PC-3 (cell line): ENCODE data around the gene NOM1. TPM values are rescaled to one million over a fixed set of nuclear protein-coding genes. Genes with fewer than 3 reads are reported as not detected.

Experiments
- ATAC-seq: fragments of 200-7000 bp; cut with Tn5 transposase; 2 replicates; pipeline ENCODE4 v1.9.1; 2020; ENCODE audit warnings: mild to moderate bottlenecking, moderate library complexity
- BruUV-seq: library from RNA; stranded (reverse); fragments of 400-500 nt; replicated peaks from 2 replicates; lab custom pipeline; 2021; lab: Mats Ljungman, UMichigan
- CTCF ChIA-PET: fragments of 300-600 bp; sonication (Branson Sonifier 250); formaldehyde crosslinking; loops from one replicate; lab custom pipeline; 2022; ENCODE audit warnings: antibody characterized with exemption; lab: Charles Lee
- POLR2A ChIA-PET: fragments of 300-600 bp; sonication (Branson Sonifier 250); formaldehyde crosslinking; loops from one replicate; lab custom pipeline; 2022; ENCODE audit warnings: antibody characterized with exemption; ENCODE audit not compliant: unreplicated experiment; lab: Charles Lee
- DNase-seq: peaks from one replicate; pipeline ENCODE4 v3.0.0-alpha.2; 2015
- H2AFZ ChIP-seq: fragments of 300-600 bp; sonication (generic); 2 replicates; pipeline ENCODE4 v1.6.0; 2016; ENCODE audit warnings: antibody characterized with exemption, low read length
- H3F3A ChIP-seq: fragments of 300-600 bp; sonication (generic); one replicate; pipeline ENCODE4 v1.6.0; 2017; ENCODE audit warnings: antibody characterized with exemption, low read length, control low read depth, mild to moderate bottlenecking; ENCODE audit not compliant: unreplicated experiment
- H3K27ac ChIP-seq: fragments of 300-600 bp; sonication (generic); 2 replicates; pipeline ENCODE4 v1.5.1; 2016; ENCODE audit warnings: mild to moderate bottlenecking, low read length
- H3K27me3 ChIP-seq: fragments of 300-600 bp; sonication (generic); 2 replicates; pipeline ENCODE4 v1.6.1; 2016; ENCODE audit warnings: low read length, mixed read lengths
- H3K36me3 ChIP-seq: fragments of 300-600 bp; sonication (generic); 2 replicates; pipeline ENCODE4 v1.6.1; 2016; ENCODE audit warnings: low read depth, mixed run types, low read length, mixed read lengths
- H3K4me1 ChIP-seq: fragments of 300-600 bp; sonication (generic); 2 replicates; pipeline ENCODE4 v1.5.1; 2016; ENCODE audit warnings: low read length; ENCODE audit not compliant: insufficient read depth
- H3K4me2 ChIP-seq: fragments of 300-600 bp; sonication (generic); 2 replicates; pipeline ENCODE4 v1.6.0; 2016; ENCODE audit warnings: low read length
- H3K4me3 ChIP-seq: fragments of 300-600 bp; sonication (generic); 2 replicates; pipeline ENCODE4 v1.5.1; 2016; ENCODE audit warnings: mild to moderate bottlenecking, low read length, mixed read lengths
- H3K79me2 ChIP-seq: fragments of 300-600 bp; sonication (generic); 2 replicates; pipeline ENCODE4 v1.6.1; 2017; ENCODE audit warnings: low read length, mixed read lengths
- H3K9ac ChIP-seq: fragments of 300-600 bp; sonication (generic); 2 replicates; pipeline ENCODE4 v1.6.0; 2016; ENCODE audit warnings: mild to moderate bottlenecking, low read length
- H3K9me2 ChIP-seq: fragments of 300-600 bp; sonication (generic); replicated peaks from 2 replicates; pipeline ENCODE4 v1.6.1; 2016; ENCODE audit warnings: mixed run types, low read length, mixed read lengths
- H3K9me3 ChIP-seq: fragments of 300-600 bp; sonication (generic); 2 replicates; pipeline ENCODE4 v1.6.1; 2016; ENCODE audit warnings: low read length, mixed read lengths
- H4K20me1 ChIP-seq: fragments of 300-600 bp; sonication (generic); 2 replicates; pipeline ENCODE4 v1.6.1; 2016; ENCODE audit warnings: low read length, mixed read lengths
- CTCF ChIP-seq: fragments of 300-600 bp; sonication (generic); conservative IDR thresholded peaks from 2 replicates; pipeline ENCODE4 v1.5.1; 2017; ENCODE audit warnings: antibody characterized with exemption, low read depth, mild to moderate bottlenecking, low read length
- EZH2 ChIP-seq: fragments of 300-600 bp; sonication (generic); IDR thresholded peaks from one replicate; pipeline ENCODE4 v1.6.1; 2017; ENCODE audit warnings: antibody characterized with exemption, mild to moderate bottlenecking, low read length; ENCODE audit not compliant: unreplicated experiment
- EZH2phosphoT487 ChIP-seq: fragments of 300-600 bp; sonication (generic); IDR thresholded peaks from 2 replicates; pipeline ENCODE4 v1.6.1; 2018; ENCODE audit warnings: mild to moderate bottlenecking, antibody characterized with exemption, low read length, borderline replicate concordance
- intact Hi-C: fragments of 100-400 bp; cut with micrococcal nuclease; formaldehyde crosslinking; loops from 2 replicates; pipeline ENCODE4 v1.9.0; 2023
- total RNA-seq: library from RNA; depleted of rRNA; stranded (reverse); fragments of >200 nt; gene quantifications from 2 replicates; pipeline ENCODE4 v1.2.3, GENCODE V29; 2014

The NOM1 gene
- total RNA-seq, 1 experiment from 2014 or later: 17.7 TPM

- DNase-seq (no peak), ATAC-seq (no peak)
- no peaks in the 10 kb centered on the region for H3K4me1 ChIP-seq
- TF ChIP-seq EZH2: no peak
- no peak for TF ChIP-seq CTCF
- TF ChIP-seq EZH2phosphoT487: no peak
- H3K4me2 ChIP-seq: no peak overlapping the region
- no peak overlapping the region for H2AFZ ChIP-seq
- H3K79me2 ChIP-seq: no peaks in the 10 kb centered on the region
- ChIA-PET CTCF (no interaction called here), POLR2A (no interaction called here)
- no TSS peak for BruUV-seq
- no peak overlapping the region for H3K4me3 ChIP-seq
- no peaks in the 10 kb centered on the region for H3K27me3 ChIP-seq
- H3K9ac ChIP-seq: no peak overlapping the region
- no peak overlapping the region for H3K27ac ChIP-seq
- no peaks in the 10 kb centered on the region for H3K36me3 ChIP-seq
- H3K9me2 ChIP-seq: no peaks in the 10 kb centered on the region
- no peaks in the 10 kb centered on the region for H4K20me1 ChIP-seq
- intact Hi-C loops: no loop called here
- no peaks in the 10 kb centered on the region for H3K9me3 ChIP-seq
- no peaks in the 10 kb centered on the region for H3F3A ChIP-seq
Measured at GRCh38 chr7:156940421-156941122, 8.9 kb upstream of the NOM1 start.

GRCh38 chr7:156941393-156942182 is 7.9 kb upstream of the NOM1 start:
- CTCF ChIA-PET: no interaction called here
- Histone ChIP-seq H3K4me3 (no peak overlapping the region), H3K27me3 (no peaks in the 10 kb centered on the region), H3K27ac (no peak overlapping the region), H3K79me2 (no peaks in the 10 kb centered on the region), H2AFZ (no peak overlapping the region), H3K9ac (no peak overlapping the region), H3K9me2 (no peaks in the 10 kb centered on the region), H3K4me1 (no peaks in the 10 kb centered on the region), H3K9me3 (no peaks in the 10 kb centered on the region), H3F3A (no peaks in the 10 kb centered on the region), H4K20me1 (no peaks in the 10 kb centered on the region), H3K36me3 (no peaks in the 10 kb centered on the region), H3K4me2 (no peak overlapping the region)
- BruUV-seq: no TSS peak
- DNase-seq (no peak), ATAC-seq (no peak)
- intact Hi-C loops: no loop called here
- TF ChIP-seq EZH2 (no peak), EZH2phosphoT487 (no peak)
- POLR2A ChIA-PET: no interaction called here

DNA sequence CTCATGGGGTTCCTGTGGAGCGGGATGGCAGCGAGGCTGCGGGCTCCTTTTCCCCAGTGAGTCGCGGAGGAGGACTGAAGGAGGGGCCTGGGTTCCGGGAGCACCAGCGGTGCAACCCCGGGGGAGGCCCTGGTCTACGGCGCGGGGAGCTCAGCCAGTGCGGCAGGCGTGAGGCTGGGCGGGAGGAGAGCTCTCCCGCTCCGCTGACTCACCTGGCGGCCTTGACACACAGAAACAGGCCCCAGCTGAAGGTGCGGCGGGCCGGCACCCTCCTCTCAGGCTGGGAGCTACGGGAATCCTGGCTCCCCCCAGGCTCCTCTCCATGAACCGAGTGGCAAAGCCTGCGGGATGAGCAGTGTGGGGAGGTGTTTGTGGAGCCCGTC is 6.8 kb upstream of the NOM1 start:
- POLR2A ChIA-PET: no interaction called here
- CTCF ChIA-PET: no interaction called here
- no peaks in the 10 kb centered on the region for H3K27me3 ChIP-seq
- no peak overlapping the region for H3K9ac ChIP-seq
- no TSS peak for BruUV-seq
- no peaks in the 10 kb centered on the region for H3K9me3 ChIP-seq
- H3K4me2 ChIP-seq: no peak overlapping the region
- no peaks in the 10 kb centered on the region for H3F3A ChIP-seq
- no peaks in the 10 kb centered on the region for H3K9me2 ChIP-seq
- no peak for DNase-seq
- H3K79me2 ChIP-seq: no peaks in the 10 kb centered on the region
- H3K4me3 ChIP-seq: no peak overlapping the region
- H4K20me1 ChIP-seq: no peaks in the 10 kb centered on the region
- H2AFZ ChIP-seq: no peak overlapping the region
- intact Hi-C loops: no loop called here
- TF ChIP-seq CTCF: no peak
- no peak for TF ChIP-seq EZH2
- TF ChIP-seq EZH2phosphoT487: no peak
- H3K36me3 ChIP-seq: no peaks in the 10 kb centered on the region
- H3K4me1 ChIP-seq: no peaks in the 10 kb centered on the region; the same call in 1 of the 2 replicates
- no peak for ATAC-seq
- H3K27ac ChIP-seq: no peak overlapping the region
